Keratinocyte (primary cell): ENCODE data around the gene SIVA1.

ENCODE experiments used
- CTCF ChIP-seq, 3 experiments: IDR thresholded peaks in 1 of 3; conservative IDR thresholded peaks in 1 of 3; optimal IDR thresholded peaks in 1 of 3; 2 replicates in 2 of 3; 3 replicates in 1 of 3; pipeline versions ENCODE3 to v1.5.1; 2011; ENCODE audit warnings: low read length in 3 of 3, mild to moderate bottlenecking in 3 of 3, moderate library complexity in 2 of 3, control low read depth in 1 of 3, inconsistent platforms in 1 of 3; ENCODE audit not compliant: insufficient read depth in 2 of 3; ENCODE audit errors: extremely low read depth in 1 of 3
- EZH2 ChIP-seq: IDR thresholded peaks from one replicate; pipeline ENCODE4 v1.6.1; 2012; ENCODE audit warnings: inconsistent platforms, mild to moderate bottlenecking, low read length, moderate library complexity

- no peak for TF ChIP-seq CTCF (optimal IDR thresholded peaks at IDR 0.05 in 1 of 3, IDR thresholded peaks at IDR 0.05 in 1 of 3, conservative IDR thresholded peaks at IDR 0.05 in 1 of 3; ENCODE audit: extremely low read depth in 1 of 3, insufficient read depth in 2 of 3, low read length in 3 of 3)
- TF ChIP-seq EZH2 = no peak
Observed at GRCh38 chr14:104730487-104730886, 22.5 kb upstream of the SIVA1 start.
